GM18867 (cell line): ENCODE measurements around the gene CDK1.
A peak's percentile ranks its signal among the peaks of the same experiment; 100 is the strongest.

Experiments
- ATAC-seq: cut with Tn5 transposase; IDR thresholded peaks from one replicate; pipeline ENCODE4 v1.9.1; 2021; ENCODE audit warnings: mild to moderate bottlenecking, moderate library complexity; ENCODE audit not compliant: unreplicated experiment

CDK1 gene

GRCh38 chr10:60777696-60778213, 523 bp upstream of the CDK1 start:
- ATAC-seq, result peak; percentile 13

GRCh38 chr10:60778971-60779796, 906 bp downstream of the CDK1 start:
- ATAC-seq, result peak; percentile 14

- no peak for ATAC-seq
These were observed 3.4 kb downstream of the CDK1 start for GRCh38 chr10:60781661-60782060.

- no peak for ATAC-seq
These were observed 6.4 kb downstream of the CDK1 start for GRCh38 chr10:60784641-60785040.

GRCh38 chr10:60788544-60788943, 10.3 kb downstream of the CDK1 start:
- no peak for ATAC-seq

GRCh38 chr10:60789340-60789739, 11.1 kb downstream of the CDK1 start:
- no peak for ATAC-seq

GRCh38 chr10:60794953-60795352, 16.7 kb downstream of the CDK1 start:
- no peak for ATAC-seq

- no peak for ATAC-seq
These were observed 17.4 kb downstream of the CDK1 start for GRCh38 chr10:60795465-60796202.

- ATAC-seq, result no peak
These were observed 18.2 kb downstream of the CDK1 start for GRCh38 chr10:60796481-60796880.

- ATAC-seq, result no peak
These were observed 18.9 kb downstream of the CDK1 start for GRCh38 chr10:60797200-60797599.

GRCh38 chr10:60798031-60798430, 19.8 kb downstream of the CDK1 start:
- no peak for ATAC-seq

- ATAC-seq, result no peak
These were observed 20.6 kb downstream of the CDK1 start for GRCh38 chr10:60798870-60799269.

- no peak for ATAC-seq
These were observed 21.8 kb downstream of the CDK1 start for GRCh38 chr10:60799971-60800650.

- no peak for ATAC-seq
These were observed 22.6 kb downstream of the CDK1 start for GRCh38 chr10:60800918-60801317.

- no peak for ATAC-seq
These were observed 23.2 kb downstream of the CDK1 start for GRCh38 chr10:60801522-60801921.

- no peak for ATAC-seq
These were observed 25.2 kb downstream of the CDK1 start for GRCh38 chr10:60803433-60803832.

GRCh38 chr10:60803865-60804264, 25.6 kb downstream of the CDK1 start:
- no peak for ATAC-seq

- ATAC-seq, result no peak
These were observed 28.6 kb downstream of the CDK1 start for GRCh38 chr10:60806921-60807320.

- ATAC-seq, result no peak
These were observed 29.2 kb downstream of the CDK1 start for GRCh38 chr10:60807499-60807898.

GRCh38 chr10:60808036-60808435, 29.8 kb downstream of the CDK1 start:
- ATAC-seq, result no peak

GRCh38 chr10:60809157-60809556, 30.9 kb downstream of the CDK1 start:
- no peak for ATAC-seq
